Smooth muscle cell (in vitro differentiated cells): ENCODE data around the gene RAET1G. TPM values are rescaled to one million over a fixed set of nuclear protein-coding genes. Genes with fewer than 3 reads are reported as not detected.
"Not testable (repeated sequence)": the region's sequence is repeated elsewhere in the genome, so short reads cannot be mapped to it uniquely, and the experiment has no call there.

Experiments used
- DNase-seq: peaks from one replicate; lab custom pipeline; 2025; ENCODE audit not compliant: unreplicated experiment; lab: John Stamatoyannopoulos, UW
- H2AFZ ChIP-seq: fragments of 200-600 bp; sonication (generic); 2 replicates; pipeline ENCODE4 v1.6.0; 2016; ENCODE audit warnings: antibody characterized with exemption, low read depth, mild to moderate bottlenecking
- H3F3A ChIP-seq: fragments of 200-600 bp; sonication (generic); 2 replicates; pipeline ENCODE4 v1.6.0; 2017; ENCODE audit warnings: antibody characterized with exemption, low read depth
- H3K27ac ChIP-seq: fragments of 200-600 bp; sonication (generic); 2 replicates; pipeline ENCODE4 v1.5.1; 2016; ENCODE audit warnings: low read depth, mild to moderate bottlenecking
- H3K27me3 ChIP-seq: fragments of 200-600 bp; sonication (generic); 2 replicates; pipeline ENCODE4 v1.6.1; 2016; ENCODE audit warnings: low read depth, mild to moderate bottlenecking
- H3K36me3 ChIP-seq: fragments of 200-600 bp; sonication (generic); 2 replicates; pipeline ENCODE4 v1.5.1; 2016; ENCODE audit warnings: low read depth
- H3K4me1 ChIP-seq: fragments of 200-600 bp; sonication (generic); 2 replicates; pipeline ENCODE4 v1.5.1; 2016; ENCODE audit warnings: low read depth
- H3K4me2 ChIP-seq: fragments of 200-600 bp; sonication (generic); 2 replicates; pipeline ENCODE4 v1.6.0; 2016; ENCODE audit warnings: mild to moderate bottlenecking
- H3K4me3 ChIP-seq: fragments of 200-600 bp; sonication (generic); 2 replicates; pipeline ENCODE4 v1.5.1; 2016; ENCODE audit warnings: mild to moderate bottlenecking
- H3K79me2 ChIP-seq: fragments of 200-600 bp; sonication (generic); 2 replicates; pipeline ENCODE4 v1.6.0; 2016; ENCODE audit warnings: low read depth, mild to moderate bottlenecking
- H3K9ac ChIP-seq: fragments of 200-600 bp; sonication (generic); 2 replicates; pipeline ENCODE4 v1.6.0; 2016; ENCODE audit warnings: low read depth
- H3K9me3 ChIP-seq: fragments of 200-600 bp; sonication (generic); replicated peaks from 2 replicates; pipeline ENCODE4 v1.5.1; 2016; ENCODE audit warnings: low read depth
- H4K20me1 ChIP-seq: fragments of 200-600 bp; sonication (generic); 2 replicates; pipeline ENCODE4 v1.6.0; 2016; ENCODE audit warnings: low read depth
- CTCF ChIP-seq: fragments of 200-600 bp; sonication (generic); IDR thresholded peaks from 2 replicates; pipeline ENCODE4 v1.5.1; 2017; ENCODE audit warnings: borderline replicate concordance, mild to moderate bottlenecking, antibody characterized with exemption; ENCODE audit not compliant: insufficient read depth, poor library complexity, severe bottlenecking
- WGBS: methylation state at CpG from one replicate; pipeline ENCODE4 v1.1.7; 2016; ENCODE audit warnings: low lambda C conversion rate; 5-methylcytosine and 5-hydroxymethylcytosine counted together
- polyA plus RNA-seq: library from polyadenylated mRNA; unstranded; fragments of >200 nt; fragmentation: Nextera tagmentation; extraction: Ambion mirVana; gene quantifications from 2 replicates; pipeline ENCODE4 v1.2.1, GENCODE V29; 2016
- total RNA-seq: library from RNA; depleted of rRNA; stranded (reverse); fragments of >200 nt; gene quantifications from 2 replicates; pipeline ENCODE4 v1.2.3, GENCODE V29; 2014

The RAET1G gene
- total and polyA plus RNA-seq, 2 experiments from 2014 or later = 1.7 to 2.4 TPM

- H3K9ac ChIP-seq = no peak overlapping the region
- H3K4me2 ChIP-seq = no peak overlapping the region
- H4K20me1 ChIP-seq = no peaks in the 10 kb centered on the region
- 50% methylated on average over 2 of the region's 2 CpGs for WGBS
- no peaks in the 10 kb centered on the region for H3K9me3 ChIP-seq
- no peak overlapping the region for H3K27ac ChIP-seq
- H3K4me3 ChIP-seq = no peak overlapping the region
- no peak overlapping the region for H2AFZ ChIP-seq
- H3F3A ChIP-seq = no peaks in the 10 kb centered on the region
- H3K4me1 ChIP-seq = no peaks in the 10 kb centered on the region
- TF ChIP-seq CTCF = no peak
- no peak for DNase-seq
- no peaks in the 10 kb centered on the region for H3K36me3 ChIP-seq
- peaks cover 11% of the 10 kb centered on the region for H3K27me3 ChIP-seq
- no peaks in the 10 kb centered on the region for H3K79me2 ChIP-seq
Observed at GRCh38 chr6:149913085-149913484, 9.8 kb downstream of the RAET1G start.

DNA sequence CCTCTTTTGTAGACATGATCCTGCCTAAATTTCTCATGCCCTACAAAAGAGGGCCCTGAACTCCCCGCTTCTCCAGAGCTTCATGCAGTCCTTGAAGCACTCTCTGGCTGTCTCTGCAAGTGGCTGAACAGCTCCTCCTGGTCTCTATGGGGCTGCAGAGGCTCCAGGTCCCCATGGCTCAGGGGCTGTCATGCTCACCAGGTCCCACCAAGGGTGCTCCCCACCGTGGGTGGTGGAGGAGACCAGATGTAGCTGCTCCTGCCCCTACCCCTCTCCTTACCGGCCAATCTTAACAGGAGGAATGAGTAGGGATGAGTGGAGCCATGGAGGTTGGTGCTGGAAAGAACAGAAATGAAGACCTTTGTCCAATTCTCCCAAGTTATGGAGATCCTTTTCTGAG, 10.2 kb downstream of the RAET1G start:
- not testable (repeated sequence) for H3K4me2 ChIP-seq, H3K4me3 ChIP-seq, H4K20me1 ChIP-seq, DNase-seq, H3K4me1 ChIP-seq, H3K9ac ChIP-seq, H3F3A ChIP-seq, H3K9me3 ChIP-seq, H2AFZ ChIP-seq, H3K79me2 ChIP-seq, H3K36me3 ChIP-seq, H3K27ac ChIP-seq
- H3K27me3 ChIP-seq = peaks cover 10% of the 10 kb centered on the region
- WGBS = 52% methylated on average over 3 of the region's 3 CpGs

DNA sequence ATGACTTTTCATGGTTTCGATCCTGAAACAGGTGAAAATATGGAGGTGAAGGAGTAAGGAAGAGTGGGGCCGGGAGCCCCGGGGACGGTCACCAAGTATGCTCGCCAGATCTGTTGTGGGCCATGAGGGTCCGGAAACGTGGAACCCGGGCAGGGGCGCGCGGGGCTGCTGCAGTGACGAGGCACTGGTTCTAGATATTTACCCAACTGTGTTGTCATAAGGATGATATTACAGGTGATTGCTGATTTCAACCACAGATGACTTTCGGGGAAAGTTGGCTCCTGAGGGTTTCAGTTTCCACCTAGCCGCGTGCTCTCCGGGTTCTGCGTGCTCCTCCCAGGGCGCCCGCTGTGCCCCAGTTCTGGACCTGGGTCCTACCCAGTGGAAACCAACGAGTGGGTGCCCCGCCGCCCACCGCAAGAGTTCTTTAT, 12.2 kb downstream of the RAET1G start:
- Histone ChIP-seq H3K4me3 (no peak overlapping the region), H3K4me1 (no peaks in the 10 kb centered on the region), H3K9me3 (no peaks in the 10 kb centered on the region), H2AFZ (no peak overlapping the region), H4K20me1 (no peaks in the 10 kb centered on the region), H3K9ac (no peak overlapping the region), H3K79me2 (no peaks in the 10 kb centered on the region), H3K27me3 (peaks cover 10% of the 10 kb centered on the region), H3K27ac (no peak overlapping the region), H3K36me3 (no peaks in the 10 kb centered on the region), H3F3A (no peaks in the 10 kb centered on the region), H3K4me2 (no peak overlapping the region)
- WGBS = 95% methylated on average over 19 of the region's 23 CpGs
- DNase-seq = no peak
- TF ChIP-seq CTCF = no peak

- H3K36me3 ChIP-seq = no peaks in the 10 kb centered on the region
- no peaks in the 10 kb centered on the region for H3K4me1 ChIP-seq
- H3K27ac ChIP-seq = no peak overlapping the region
- TF ChIP-seq CTCF = no peak
- H3K9ac ChIP-seq = no peak overlapping the region
- no peaks in the 10 kb centered on the region for H3K9me3 ChIP-seq
- no peak overlapping the region for H3K4me3 ChIP-seq
- H3F3A ChIP-seq = no peaks in the 10 kb centered on the region
- WGBS = 91% methylated on average over 9 of the region's 9 CpGs
- DNase-seq = no peak
- peaks cover 10% of the 10 kb centered on the region for H3K27me3 ChIP-seq
- no peak overlapping the region for H2AFZ ChIP-seq
- no peak overlapping the region for H3K4me2 ChIP-seq
- H3K79me2 ChIP-seq = no peaks in the 10 kb centered on the region
- H4K20me1 ChIP-seq = no peaks in the 10 kb centered on the region
Observed at GRCh38 chr6:149909701-149910470, 13.0 kb downstream of the RAET1G start.

DNA sequence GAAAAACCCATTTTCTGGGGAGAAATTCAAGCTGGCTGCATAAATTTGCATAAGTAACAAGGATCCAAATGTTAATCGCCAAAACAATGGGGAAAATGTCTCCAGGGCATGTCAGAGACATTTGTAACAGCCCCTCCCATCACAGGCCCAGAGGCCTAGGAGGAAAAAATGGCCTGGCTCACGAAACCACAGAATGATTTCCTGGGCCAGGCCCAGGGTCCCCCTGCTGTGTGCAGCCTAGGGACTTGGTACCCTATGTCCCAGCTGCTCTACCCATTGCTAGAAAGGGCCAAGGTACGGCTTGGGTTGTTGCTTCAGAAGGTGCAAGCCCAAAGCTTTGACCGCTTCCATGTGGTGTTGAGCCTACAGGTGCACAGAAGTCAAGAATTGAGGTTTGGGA, 14.4 kb downstream of the RAET1G start:
- H2AFZ ChIP-seq, H3K79me2 ChIP-seq, H3F3A ChIP-seq, DNase-seq, H3K4me2 ChIP-seq, H3K4me1 ChIP-seq, H3K27ac ChIP-seq, H3K9me3 ChIP-seq, H3K4me3 ChIP-seq, H4K20me1 ChIP-seq, H3K36me3 ChIP-seq, H3K9ac ChIP-seq: not testable (repeated sequence)
- WGBS = 70% methylated on average over 4 of the region's 4 CpGs
- peaks cover 10% of the 10 kb centered on the region for H3K27me3 ChIP-seq
